Mononuclear cell (primary cell): ENCODE measurements around the gene PIGC. TPM values are rescaled to one million over a fixed set of nuclear protein-coding genes. Genes with fewer than 3 reads are reported as not detected.

Experiments used
- H3K27me3 ChIP-seq: 2 replicates; pipeline ENCODE4 v1.6.0; 2011; ENCODE audit warnings: low read length, control low read depth; ENCODE audit not compliant: insufficient read depth
- H3K4me1 ChIP-seq: 2 replicates; pipeline ENCODE4 v1.5.1; 2011; ENCODE audit warnings: mild to moderate bottlenecking, low read length, control low read depth; ENCODE audit not compliant: insufficient read depth
- H3K4me3 ChIP-seq: 2 replicates; pipeline ENCODE4 v1.5.1; 2011; ENCODE audit warnings: mild to moderate bottlenecking, low read length, moderate library complexity
- H3K9me3 ChIP-seq: 2 replicates; pipeline ENCODE4 v1.5.1; 2011; ENCODE audit warnings: low read depth, mild to moderate bottlenecking, control low read depth, low read length
- total RNA-seq: library from RNA; depleted of rRNA; stranded (reverse); fragments of >200 nt; gene quantifications from one replicate; pipeline ENCODE4 v1.2.3, GENCODE V29; 2012

PIGC gene
- 46.4 TPM for total RNA-seq

GRCh38 chr1:172443666-172444453 lies at the start of gene PIGC:
Gene PIGC, minus strand, starts transcription at chr1:172444069. Its CDS starts 1,447 bp downstream, at chr1:172442622.
- Histone ChIP-seq H3K4me3 (peak within 1 kb of the TSS; percentile 68), H3K27me3 (no peaks in the 10 kb centered on the region), H3K4me1 (peaks cover 28% of the 10 kb centered on the region), H3K9me3 (no peaks in the 10 kb centered on the region)

- no peak overlapping the region for H3K4me3 ChIP-seq
- peaks cover 15% of the 10 kb centered on the region for H3K4me1 ChIP-seq
- H3K9me3 ChIP-seq = no peaks in the 10 kb centered on the region
- H3K27me3 ChIP-seq = peaks cover 3% of the 10 kb centered on the region
These were observed 48.6 kb upstream of the PIGC start for GRCh38 chr1:172492421-172492820.

GRCh38 chr1:172489847-172490246 lies 46.0 kb upstream of the PIGC start:
- Histone ChIP-seq H3K4me1 (peaks cover 9% of the 10 kb centered on the region), H3K27me3 (peaks cover 3% of the 10 kb centered on the region), H3K4me3 (no peak overlapping the region), H3K9me3 (no peaks in the 10 kb centered on the region)

GRCh38 chr1:172488393-172488792 lies 44.5 kb upstream of the PIGC start:
- peaks cover 9% of the 10 kb centered on the region for H3K4me1 ChIP-seq
- no peak overlapping the region for H3K4me3 ChIP-seq
- H3K27me3 ChIP-seq = peaks cover 3% of the 10 kb centered on the region
- no peaks in the 10 kb centered on the region for H3K9me3 ChIP-seq

- H3K4me3 ChIP-seq = no peak overlapping the region
- H3K4me1 ChIP-seq = peaks cover 9% of the 10 kb centered on the region
- H3K9me3 ChIP-seq = no peaks in the 10 kb centered on the region
- H3K27me3 ChIP-seq = peaks cover 3% of the 10 kb centered on the region
These were observed 43.7 kb upstream of the PIGC start for GRCh38 chr1:172487550-172487949.

- H3K27me3 ChIP-seq = peaks cover 3% of the 10 kb centered on the region
- H3K4me1 ChIP-seq = peaks cover 9% of the 10 kb centered on the region
- H3K9me3 ChIP-seq = no peaks in the 10 kb centered on the region
- no peak overlapping the region for H3K4me3 ChIP-seq
These were observed 43.1 kb upstream of the PIGC start for GRCh38 chr1:172486805-172487454.

GRCh38 chr1:172485626-172486025 lies 41.8 kb upstream of the PIGC start:
- Histone ChIP-seq H3K27me3 (no peaks in the 10 kb centered on the region), H3K9me3 (no peaks in the 10 kb centered on the region), H3K4me1 (peaks cover 9% of the 10 kb centered on the region), H3K4me3 (no peak overlapping the region)

- H3K4me3 ChIP-seq = no peak overlapping the region
- H3K9me3 ChIP-seq = no peaks in the 10 kb centered on the region
- no peaks in the 10 kb centered on the region for H3K27me3 ChIP-seq
- H3K4me1 ChIP-seq = peaks cover 9% of the 10 kb centered on the region
These were observed 40.4 kb upstream of the PIGC start for GRCh38 chr1:172484252-172484651.

GRCh38 chr1:172483448-172483847 lies 39.6 kb upstream of the PIGC start:
- H3K9me3 ChIP-seq = no peaks in the 10 kb centered on the region
- H3K4me3 ChIP-seq = no peak overlapping the region
- peaks cover 9% of the 10 kb centered on the region for H3K4me1 ChIP-seq
- H3K27me3 ChIP-seq = no peaks in the 10 kb centered on the region

GRCh38 chr1:172482044-172482443 lies 38.2 kb upstream of the PIGC start:
- Histone ChIP-seq H3K4me3 (no peak overlapping the region), H3K27me3 (no peaks in the 10 kb centered on the region), H3K9me3 (no peaks in the 10 kb centered on the region)

GRCh38 chr1:172480431-172480830 lies 36.6 kb upstream of the PIGC start:
- Histone ChIP-seq H3K4me1 (no peaks in the 10 kb centered on the region), H3K9me3 (no peaks in the 10 kb centered on the region), H3K27me3 (no peaks in the 10 kb centered on the region), H3K4me3 (no peak overlapping the region)

More at GRCh38 chr1:172482044-172482443, 38.2 kb upstream of the PIGC start:
- peaks cover 2% of the 10 kb centered on the region for H3K4me1 ChIP-seq

- Histone ChIP-seq H3K9me3 (no peaks in the 10 kb centered on the region), H3K27me3 (no peaks in the 10 kb centered on the region), H3K4me3 (no peak overlapping the region), H3K4me1 (peaks cover 12% of the 10 kb centered on the region)
These were observed 34.6 kb upstream of the PIGC start for GRCh38 chr1:172478485-172478884.

- Histone ChIP-seq H3K27me3 (no peaks in the 10 kb centered on the region), H3K9me3 (no peaks in the 10 kb centered on the region)
These were observed 33.9 kb upstream of the PIGC start for GRCh38 chr1:172477741-172478140.

GRCh38 chr1:172477216-172477615 lies 33.3 kb upstream of the PIGC start:
- Histone ChIP-seq H3K4me1 (peaks cover 20% of the 10 kb centered on the region), H3K4me3 (no peak overlapping the region), H3K27me3 (no peaks in the 10 kb centered on the region), H3K9me3 (no peaks in the 10 kb centered on the region)

More at GRCh38 chr1:172477741-172478140, 33.9 kb upstream of the PIGC start:
- H3K4me3 ChIP-seq = no peak overlapping the region
- H3K4me1 ChIP-seq = peaks cover 14% of the 10 kb centered on the region

- Histone ChIP-seq H3K4me1 (peaks cover 27% of the 10 kb centered on the region), H3K4me3 (no peak overlapping the region), H3K27me3 (no peaks in the 10 kb centered on the region), H3K9me3 (no peaks in the 10 kb centered on the region)
These were observed 32.4 kb upstream of the PIGC start for GRCh38 chr1:172476218-172476811.
